ENCODE measurements around the gene MIEN1.
"Not testable (repeated sequence)": the region's sequence is repeated elsewhere in the genome, so short reads cannot be mapped to it uniquely, and the experiment has no call there.

Gene MIEN1

GRCh38 chr17:39730095-39730921 lies at the start of gene MIEN1:
TSS of gene MIEN1 (minus strand) at chr17:39730532. CDS start at chr17:39730495, 37 bp downstream.
- H3K36me3 Mint-ChIP-seq: peaks cover 37% of the 10 kb centered on the region
- no peaks in the 10 kb centered on the region for H3K27me3 Mint-ChIP-seq
- no peaks in the 10 kb centered on the region for H3K9me3 Mint-ChIP-seq
- H3K27ac Mint-ChIP-seq: peak within 1 kb of the TSS; percentile 86
- H3K4me1 Mint-ChIP-seq: peaks cover 40% of the 10 kb centered on the region
- peak; percentile 97 for ATAC-seq
- H3K4me3 Mint-ChIP-seq: peak within 1 kb of the TSS; percentile 89

GRCh38 chr17:39777534-39778365 lies 47.4 kb upstream of the MIEN1 start:
- H3K4me1 Mint-ChIP-seq: peaks cover 92% of the 10 kb centered on the region
- no peaks in the 10 kb centered on the region for H3K9me3 Mint-ChIP-seq
- peak; percentile 90 for ATAC-seq
- H3K36me3 Mint-ChIP-seq: peaks cover 62% of the 10 kb centered on the region
- H3K27ac Mint-ChIP-seq: peak overlapping the region; percentile 86
- peak overlapping the region; percentile 80 for H3K4me3 Mint-ChIP-seq
- no peaks in the 10 kb centered on the region for H3K27me3 Mint-ChIP-seq

- ATAC-seq: no peak
- peaks cover 62% of the 10 kb centered on the region for H3K36me3 Mint-ChIP-seq
Observed at GRCh38 chr17:39776252-39776651, 45.9 kb upstream of the MIEN1 start.

GRCh38 chr17:39775031-39775430 lies 44.7 kb upstream of the MIEN1 start:
- Mint-ChIP-seq H3K9me3 (no peaks in the 10 kb centered on the region), H3K4me3 (peak overlapping the region; percentile 80)

More at GRCh38 chr17:39776252-39776651, 45.9 kb upstream of the MIEN1 start:
- Mint-ChIP-seq H3K9me3 (no peaks in the 10 kb centered on the region), H3K4me1 (peaks cover 92% of the 10 kb centered on the region), H3K27me3 (no peaks in the 10 kb centered on the region), H3K27ac (peak overlapping the region; percentile 86), H3K4me3 (peak overlapping the region; percentile 80)

GRCh38 chr17:39774047-39774446 lies 43.7 kb upstream of the MIEN1 start:
- H3K27ac Mint-ChIP-seq: peak overlapping the region; percentile 86
- ATAC-seq: no peak
- peaks cover 63% of the 10 kb centered on the region for H3K36me3 Mint-ChIP-seq
- H3K4me3 Mint-ChIP-seq: peak overlapping the region; percentile 49
- H3K9me3 Mint-ChIP-seq: no peaks in the 10 kb centered on the region
- no peaks in the 10 kb centered on the region for H3K27me3 Mint-ChIP-seq
- peaks cover 98% of the 10 kb centered on the region for H3K4me1 Mint-ChIP-seq

More at GRCh38 chr17:39775031-39775430, 44.7 kb upstream of the MIEN1 start:
- peak; percentile 47 for ATAC-seq
- Mint-ChIP-seq H3K4me1 (peaks cover 94% of the 10 kb centered on the region), H3K36me3 (peaks cover 58% of the 10 kb centered on the region), H3K27ac (peak overlapping the region; percentile 86), H3K27me3 (no peaks in the 10 kb centered on the region)

- Mint-ChIP-seq H3K9me3 (no peaks in the 10 kb centered on the region), H3K4me1 (peaks cover 98% of the 10 kb centered on the region), H3K4me3 (peak overlapping the region; percentile 60), H3K27me3 (no peaks in the 10 kb centered on the region), H3K36me3 (peaks cover 71% of the 10 kb centered on the region), H3K27ac (peak overlapping the region; percentile 86)
- no peak for ATAC-seq
Observed at GRCh38 chr17:39772987-39773934, 42.9 kb upstream of the MIEN1 start.

- no peak for ATAC-seq
- Mint-ChIP-seq H3K4me1 (peaks cover 98% of the 10 kb centered on the region), H3K4me3 (peak overlapping the region; percentile 63)
Observed at GRCh38 chr17:39772415-39772814, 42.1 kb upstream of the MIEN1 start.

GRCh38 chr17:39769974-39770587 lies 39.7 kb upstream of the MIEN1 start:
- H3K9me3 Mint-ChIP-seq: no peaks in the 10 kb centered on the region
- peaks cover 79% of the 10 kb centered on the region for H3K36me3 Mint-ChIP-seq
- H3K27ac Mint-ChIP-seq: peak overlapping the region; percentile 86
- H3K27me3 Mint-ChIP-seq: no peaks in the 10 kb centered on the region
- peak; percentile 93 for ATAC-seq
- peaks cover 99% of the 10 kb centered on the region for H3K4me1 Mint-ChIP-seq
- no peak overlapping the region for H3K4me3 Mint-ChIP-seq

More at GRCh38 chr17:39772415-39772814, 42.1 kb upstream of the MIEN1 start:
- Mint-ChIP-seq H3K36me3 (peaks cover 74% of the 10 kb centered on the region), H3K9me3 (no peaks in the 10 kb centered on the region), H3K27me3 (no peaks in the 10 kb centered on the region), H3K27ac (peak overlapping the region; percentile 86)

- Mint-ChIP-seq H3K4me1 (peaks cover 77% of the 10 kb centered on the region), H3K36me3 (peaks cover 69% of the 10 kb centered on the region), H3K27me3 (no peaks in the 10 kb centered on the region), H3K9me3 (no peaks in the 10 kb centered on the region), H3K27ac (peak overlapping the region; percentile 86), H3K4me3 (peak overlapping the region; percentile 24)
- peak; percentile 9 for ATAC-seq
Observed at GRCh38 chr17:39767147-39767546, 36.8 kb upstream of the MIEN1 start.

- Mint-ChIP-seq H3K4me1 (peaks cover 72% of the 10 kb centered on the region), H3K4me3 (no peak overlapping the region)
- no peak for ATAC-seq
Observed at GRCh38 chr17:39765766-39766165, 35.4 kb upstream of the MIEN1 start.

GRCh38 chr17:39765175-39765574 lies 34.8 kb upstream of the MIEN1 start:
- no peaks in the 10 kb centered on the region for H3K27me3 Mint-ChIP-seq
- H3K36me3 Mint-ChIP-seq: peaks cover 70% of the 10 kb centered on the region
- H3K4me3 Mint-ChIP-seq: no peak overlapping the region

More at GRCh38 chr17:39765766-39766165, 35.4 kb upstream of the MIEN1 start:
- peak overlapping the region; percentile 86 for H3K27ac Mint-ChIP-seq
- no peaks in the 10 kb centered on the region for H3K9me3 Mint-ChIP-seq
- peaks cover 68% of the 10 kb centered on the region for H3K36me3 Mint-ChIP-seq
- no peaks in the 10 kb centered on the region for H3K27me3 Mint-ChIP-seq

GRCh38 chr17:39764171-39764570 lies 33.8 kb upstream of the MIEN1 start:
- H3K27ac Mint-ChIP-seq: peak overlapping the region; percentile 86
- H3K4me1 Mint-ChIP-seq: peaks cover 67% of the 10 kb centered on the region
- peaks cover 67% of the 10 kb centered on the region for H3K36me3 Mint-ChIP-seq
- not testable (repeated sequence) for H3K9me3 Mint-ChIP-seq, H3K27me3 Mint-ChIP-seq, H3K4me3 Mint-ChIP-seq, ATAC-seq

More at GRCh38 chr17:39765175-39765574, 34.8 kb upstream of the MIEN1 start:
- no peaks in the 10 kb centered on the region for H3K9me3 Mint-ChIP-seq
- peaks cover 67% of the 10 kb centered on the region for H3K4me1 Mint-ChIP-seq
- H3K27ac Mint-ChIP-seq: peak overlapping the region; percentile 86
- no peak for ATAC-seq

GRCh38 chr17:39763051-39763820 lies 32.9 kb upstream of the MIEN1 start:
- Mint-ChIP-seq H3K4me3 (no peak overlapping the region), H3K27ac (no peak overlapping the region), H3K27me3 (no peaks in the 10 kb centered on the region), H3K4me1 (peaks cover 67% of the 10 kb centered on the region), H3K9me3 (no peaks in the 10 kb centered on the region), H3K36me3 (peaks cover 58% of the 10 kb centered on the region)
- ATAC-seq: no peak

Data from stimulated activated memory B cell treated with anti-CD40 and anti-IgM and Interleukin-4, amounts not matched to agents 10 μg/mL and 1 μg/mL and 100 μg/mL, for 72 hours (primary cell).